WTC11 (cell line): ENCODE results near the gene GMPR2. TPM values are rescaled to one million over a fixed set of nuclear protein-coding genes. Genes with fewer than 3 reads are reported as not detected.

Source experiments
- ATAC-seq: fragments of 200-7000 bp; cut with Tn5 transposase; 2 replicates; pipeline ENCODE4 v1.10.0; 2021; ENCODE audit warnings: mild to moderate bottlenecking, moderate library complexity
- CTCF ChIA-PET: fragments of 300-600 bp; sonication (Branson Sonifier 250); formaldehyde crosslinking; loops from one replicate; lab custom pipeline; 2021; ENCODE audit warnings: antibody characterized with exemption; lab: Charles Lee
- POLR2A ChIA-PET: fragments of 350-600 bp; sonication (Branson Sonifier 250); formaldehyde crosslinking; loops from one replicate; lab custom pipeline; 2021; ENCODE audit warnings: antibody characterized with exemption; lab: Charles Lee
- DNase-seq: peaks from one replicate; pipeline ENCODE4 v3.0.0; 2021; ENCODE audit warnings: low spot score
- H3K27ac Mint-ChIP-seq: 2 replicates; pipeline ENCODE4 v1.8.0; 2021; ENCODE audit warnings: mixed read lengths
- H3K27me3 Mint-ChIP-seq: 2 replicates; pipeline ENCODE4 v1.8.0; 2021; ENCODE audit warnings: low read depth, mild to moderate bottlenecking, moderate library complexity, mixed read lengths
- H3K36me3 Mint-ChIP-seq: 2 replicates; pipeline ENCODE4 v1.8.0; 2021; ENCODE audit warnings: mixed read lengths
- H3K4me1 Mint-ChIP-seq: 2 replicates; pipeline ENCODE4 v1.8.0; 2022; ENCODE audit warnings: mixed read lengths
- H3K4me3 Mint-ChIP-seq: 2 replicates; pipeline ENCODE4 v1.8.0; 2021; ENCODE audit warnings: mild to moderate bottlenecking, moderate library complexity, mixed read lengths
- H3K9me3 Mint-ChIP-seq: 2 replicates; pipeline ENCODE4 v1.8.0; 2021; ENCODE audit warnings: mixed read lengths
- ARID4B ChIP-seq: sonication (generic); formaldehyde crosslinking; IDR thresholded peaks from 2 replicates; pipeline ENCODE4 v1.8.0; 2023; ENCODE audit warnings: missing genetic modification reagents, mild to moderate bottlenecking, borderline replicate concordance
- E2F1 ChIP-seq: sonication (generic); formaldehyde crosslinking; IDR thresholded peaks from 2 replicates; pipeline ENCODE4 v1.8.0; 2022; ENCODE audit warnings: mild to moderate bottlenecking, missing genetic modification reagents
- E2F5 ChIP-seq: sonication (generic); formaldehyde crosslinking; IDR thresholded peaks from 2 replicates; pipeline ENCODE4 v1.8.1; 2022; ENCODE audit warnings: mild to moderate bottlenecking, moderate library complexity, missing genetic modification reagents
- FOXJ3 ChIP-seq: sonication (generic); formaldehyde crosslinking; IDR thresholded peaks from 2 replicates; pipeline ENCODE4 v1.9.0; 2021; ENCODE audit warnings: missing genetic modification reagents, mild to moderate bottlenecking, borderline replicate concordance
- GTF2I ChIP-seq: fragments of 250-450 bp; sonication (Bioruptor Pico); conservative IDR thresholded peaks from 2 replicates; pipeline ENCODE4 v1.4.0; 2021; ENCODE audit warnings: mild to moderate bottlenecking
- NR2C2 ChIP-seq: sonication (generic); formaldehyde crosslinking; IDR thresholded peaks from 2 replicates; pipeline ENCODE4 v1.8.0; 2022; ENCODE audit warnings: mild to moderate bottlenecking, missing genetic modification reagents
- OVOL2 ChIP-seq: fragments of 250-450 bp; sonication (Bioruptor Pico); IDR thresholded peaks from 2 replicates; pipeline ENCODE4 v1.9.0; 2021; ENCODE audit warnings: mild to moderate bottlenecking, borderline replicate concordance
- PRRX2 ChIP-seq: fragments of 250-450 bp; sonication (Bioruptor Pico); IDR thresholded peaks from 2 replicates; pipeline ENCODE4 v1.8.0; 2021; ENCODE audit warnings: mild to moderate bottlenecking
- TEAD1 ChIP-seq: sonication (generic); formaldehyde crosslinking; IDR thresholded peaks from 2 replicates; pipeline ENCODE4 v1.8.0; 2022; ENCODE audit warnings: mild to moderate bottlenecking, missing genetic modification reagents
- USF2 ChIP-seq: sonication (generic); formaldehyde crosslinking; IDR thresholded peaks from 2 replicates; pipeline ENCODE4 v1.8.1; 2023; ENCODE audit warnings: mild to moderate bottlenecking, missing genetic modification reagents, moderate library complexity
- ZNF232 ChIP-seq: sonication (generic); formaldehyde crosslinking; IDR thresholded peaks from 2 replicates; pipeline ENCODE4 v1.8.0; 2022; ENCODE audit warnings: mild to moderate bottlenecking, missing genetic modification reagents
- total RNA-seq: library from RNA; stranded (reverse); gene quantifications from 3 replicates; pipeline ENCODE4 v1.2.3, GENCODE V29; 2021
- TF ChIP-seq, protein P1 (sequence below): sonication (generic); formaldehyde crosslinking; IDR thresholded peaks from 2 replicates; pipeline ENCODE4 v1.8.1; 2022; ENCODE audit warnings: low read depth, mild to moderate bottlenecking, moderate library complexity, missing genetic modification reagents, borderline replicate concordance
- TF ChIP-seq, protein P2 (sequence below): sonication (generic); formaldehyde crosslinking; IDR thresholded peaks from 2 replicates; pipeline ENCODE4 v1.8.1; 2023; ENCODE audit warnings: mild to moderate bottlenecking, missing genetic modification reagents, borderline replicate concordance

GMPR2 gene
- total RNA-seq, 1 experiment from 2014 or later: 82.3 TPM

- H3K9me3 Mint-ChIP-seq: peaks cover 8% of the 10 kb centered on the region
- peak overlapping the region; percentile 83; the same call in 1 of the 2 replicates for H3K27ac Mint-ChIP-seq
- ChIA-PET POLR2A (interaction anchor here (1.3 kb wide), 1 partner anchor 77 kb away, joined by 3 read pairs; the partner anchor contains the start of gene RABGGTA), CTCF (interaction anchor here (1.4 kb wide), 1 partner anchor 53 kb away, joined by 3 read pairs; the partner anchor contains the start of gene EMC9)
- DNase-seq (no peak), ATAC-seq (no peak)
- H3K27me3 Mint-ChIP-seq: no peaks in the 10 kb centered on the region
- TF ChIP-seq OVOL2 (CRISPR knock-in tag) (no peak), NR2C2 (CRISPR knock-in tag) (no peak), E2F5 (CRISPR knock-in tag) (no peak), E2F1 (CRISPR knock-in tag) (no peak), PRRX2 (CRISPR knock-in tag) (no peak)
- TF ChIP-seq, protein P1, sequence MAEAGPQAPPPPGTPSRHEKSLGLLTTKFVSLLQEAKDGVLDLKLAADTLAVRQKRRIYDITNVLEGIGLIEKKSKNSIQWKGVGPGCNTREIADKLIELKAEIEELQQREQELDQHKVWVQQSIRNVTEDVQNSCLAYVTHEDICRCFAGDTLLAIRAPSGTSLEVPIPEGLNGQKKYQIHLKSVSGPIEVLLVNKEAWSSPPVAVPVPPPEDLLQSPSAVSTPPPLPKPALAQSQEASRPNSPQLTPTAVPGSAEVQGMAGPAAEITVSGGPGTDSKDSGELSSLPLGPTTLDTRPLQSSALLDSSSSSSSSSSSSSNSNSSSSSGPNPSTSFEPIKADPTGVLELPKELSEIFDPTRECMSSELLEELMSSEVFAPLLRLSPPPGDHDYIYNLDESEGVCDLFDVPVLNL (CRISPR knock-in tag): no peak
- peaks cover 25% of the 10 kb centered on the region for H3K36me3 Mint-ChIP-seq
- H3K4me1 Mint-ChIP-seq: peaks cover 25% of the 10 kb centered on the region
- peak overlapping the region; percentile 94 for H3K4me3 Mint-ChIP-seq
These were observed 38.4 kb upstream of the GMPR2 start for GRCh38 chr14:24194186-24194872.

GRCh38 chr14:24194873-24195185 lies 37.9 kb upstream of the GMPR2 start:
- no peak for ATAC-seq
- no peak; the same call in 1 of the 2 replicates for TF ChIP-seq USF2
- TF ChIP-seq, all 79 proteins: peak for 0
- H3K4me3 Mint-ChIP-seq: peak overlapping the region; percentile 94
- H3K9me3 Mint-ChIP-seq: peaks cover 8% of the 10 kb centered on the region
- H3K27me3 Mint-ChIP-seq: no peaks in the 10 kb centered on the region
- POLR2A ChIA-PET: interaction anchor here (1.0 to 1.9 kb wide), 9 partner anchors 23 to 101 kb away, joined by 3 to 7 read pairs (median 5); partner anchors contain the start of genes DCAF11, IRF9, NRL and PCK2
- H3K27ac Mint-ChIP-seq: peak overlapping the region; percentile 83
- peaks cover 23% of the 10 kb centered on the region for H3K4me1 Mint-ChIP-seq
- DNase-seq: no peak
- H3K36me3 Mint-ChIP-seq: peaks cover 28% of the 10 kb centered on the region
- CTCF ChIA-PET: interaction anchor here (0.8 to 1.8 kb wide), 6 partner anchors 18 to 628 kb away, joined by 3 to 16 read pairs (median 8); partner anchors contain the start of genes AP1G2, CHMP4A, CIDEB and EMC9

DNA sequence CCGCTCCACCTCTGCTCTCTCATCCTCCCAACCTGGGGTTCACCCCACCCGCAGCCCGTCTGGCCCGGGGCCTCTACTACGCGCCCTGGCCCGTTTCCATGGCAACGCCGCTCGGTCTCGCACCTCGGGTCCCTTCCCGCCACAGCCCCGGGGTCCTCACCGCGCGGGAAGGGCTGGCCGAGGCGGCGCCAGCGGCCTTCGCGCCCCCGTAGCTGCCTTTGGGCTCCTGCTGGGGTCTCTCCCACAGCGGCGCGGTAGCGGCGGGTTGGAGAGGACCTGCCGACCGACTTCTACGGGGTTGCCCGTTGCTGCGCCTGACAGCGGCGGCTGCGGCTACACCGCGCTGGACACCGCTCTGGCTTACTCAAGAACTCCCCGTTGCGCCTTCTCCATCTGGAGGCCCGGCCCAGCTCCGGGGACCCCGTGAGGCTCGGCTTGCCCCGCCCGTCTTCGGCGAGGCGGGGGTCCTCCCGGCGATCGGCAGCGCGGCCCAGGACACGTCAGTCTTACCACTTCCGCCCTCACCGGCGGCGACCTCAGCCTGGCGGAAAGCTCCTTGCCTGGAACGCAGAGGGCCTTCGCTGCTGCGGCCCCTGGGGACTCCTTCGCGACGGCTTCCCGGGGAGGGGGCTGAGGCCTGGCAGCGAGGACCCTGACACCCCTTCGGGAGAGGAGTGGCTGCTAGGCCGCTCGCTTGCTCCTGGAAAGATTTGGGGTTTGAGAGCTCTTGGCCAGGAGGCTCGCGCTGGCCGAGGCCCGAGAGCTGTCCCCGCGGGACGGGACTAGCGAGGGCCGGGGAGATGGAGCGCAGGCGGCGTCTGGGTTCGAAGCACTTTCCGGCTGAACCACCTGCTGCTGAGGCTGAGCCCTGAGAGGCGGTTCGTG lies 37.3 kb upstream of the GMPR2 start, which contains the start of gene TM9SF1:
TSS of gene TM9SF1 (minus strand) at position 256 of the 885 bp plus-strand sequence. CDS start 422 bp downstream, outside the sequence.
- Mint-ChIP-seq H3K27me3 (no peaks in the 10 kb centered on the region), H3K4me1 (peaks cover 23% of the 10 kb centered on the region), H3K36me3 (peaks cover 34% of the 10 kb centered on the region), H3K9me3 (peaks cover 8% of the 10 kb centered on the region), H3K27ac (peak within 1 kb of the TSS; percentile 97), H3K4me3 (peak within 1 kb of the TSS; percentile 94)
- ChIA-PET POLR2A (interaction anchor here (0.6 to 1.9 kb wide), 16 partner anchors 16 to 132 kb away, joined by 3 to 20 read pairs (median 5); partner anchors contain the start of genes CHMP4A, DCAF11, IRF9 and MDP1), CTCF (interaction anchor here (0.7 to 1.8 kb wide), 15 partner anchors 12 to 628 kb away, joined by 3 to 16 read pairs (median 4); partner anchors contain the start of genes AP1G2, CHMP4A, CIDEB and DCAF11)
- ATAC-seq: peak; percentile 86
- DNase-seq: peak; percentile 84
- TF ChIP-seq, protein P2, sequence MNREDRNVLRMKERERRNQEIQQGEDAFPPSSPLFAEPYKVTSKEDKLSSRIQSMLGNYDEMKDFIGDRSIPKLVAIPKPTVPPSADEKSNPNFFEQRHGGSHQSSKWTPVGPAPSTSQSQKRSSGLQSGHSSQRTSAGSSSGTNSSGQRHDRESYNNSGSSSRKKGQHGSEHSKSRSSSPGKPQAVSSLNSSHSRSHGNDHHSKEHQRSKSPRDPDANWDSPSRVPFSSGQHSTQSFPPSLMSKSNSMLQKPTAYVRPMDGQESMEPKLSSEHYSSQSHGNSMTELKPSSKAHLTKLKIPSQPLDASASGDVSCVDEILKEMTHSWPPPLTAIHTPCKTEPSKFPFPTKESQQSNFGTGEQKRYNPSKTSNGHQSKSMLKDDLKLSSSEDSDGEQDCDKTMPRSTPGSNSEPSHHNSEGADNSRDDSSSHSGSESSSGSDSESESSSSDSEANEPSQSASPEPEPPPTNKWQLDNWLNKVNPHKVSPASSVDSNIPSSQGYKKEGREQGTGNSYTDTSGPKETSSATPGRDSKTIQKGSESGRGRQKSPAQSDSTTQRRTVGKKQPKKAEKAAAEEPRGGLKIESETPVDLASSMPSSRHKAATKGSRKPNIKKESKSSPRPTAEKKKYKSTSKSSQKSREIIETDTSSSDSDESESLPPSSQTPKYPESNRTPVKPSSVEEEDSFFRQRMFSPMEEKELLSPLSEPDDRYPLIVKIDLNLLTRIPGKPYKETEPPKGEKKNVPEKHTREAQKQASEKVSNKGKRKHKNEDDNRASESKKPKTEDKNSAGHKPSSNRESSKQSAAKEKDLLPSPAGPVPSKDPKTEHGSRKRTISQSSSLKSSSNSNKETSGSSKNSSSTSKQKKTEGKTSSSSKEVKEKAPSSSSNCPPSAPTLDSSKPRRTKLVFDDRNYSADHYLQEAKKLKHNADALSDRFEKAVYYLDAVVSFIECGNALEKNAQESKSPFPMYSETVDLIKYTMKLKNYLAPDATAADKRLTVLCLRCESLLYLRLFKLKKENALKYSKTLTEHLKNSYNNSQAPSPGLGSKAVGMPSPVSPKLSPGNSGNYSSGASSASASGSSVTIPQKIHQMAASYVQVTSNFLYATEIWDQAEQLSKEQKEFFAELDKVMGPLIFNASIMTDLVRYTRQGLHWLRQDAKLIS (CRISPR knock-in tag): 0 out of 2 replicates have a peak, but pooled peaks have one; percentile 56
- peak; percentile 89; the same call in 1 of the 2 replicates for TF ChIP-seq ARID4B (CRISPR knock-in tag)
- TF ChIP-seq TEAD1 (CRISPR knock-in tag): peak; percentile 72
- TF ChIP-seq GTF2I (CRISPR knock-in tag): no peak
- peak; percentile 78; the same call in 1 of the 2 replicates for TF ChIP-seq ZNF232
- 0 out of 2 replicates have a peak, but pooled peaks have one; percentile 25 for TF ChIP-seq FOXJ3 (CRISPR knock-in tag)
